Brain microvascular endothelial cell (primary cell): Measurements from ENCODE around the gene DYNLRB2.

Experiments used
- DNase-seq: peaks from one replicate; pipeline ENCODE4 v3.0.0-alpha.2; 2020
- H3K27ac ChIP-seq: fragments of 250-450 bp; sonication (Bioruptor Pico); 2 replicates; pipeline ENCODE4 v1.5.1; 2020; ENCODE audit warnings: mild to moderate bottlenecking, moderate library complexity
- H3K27me3 ChIP-seq: fragments of 250-450 bp; sonication (Bioruptor Pico); replicated peaks from 2 replicates; pipeline ENCODE4 v1.5.1; 2020; ENCODE audit warnings: mild to moderate bottlenecking
- H3K36me3 ChIP-seq: fragments of 250-450 bp; sonication (Bioruptor Pico); replicated peaks from 2 replicates; pipeline ENCODE4 v1.5.1; 2020; ENCODE audit warnings: mild to moderate bottlenecking
- H3K4me3 ChIP-seq: 2 replicates; pipeline ENCODE4 v1.5.1; 2011; ENCODE audit warnings: low read depth, mild to moderate bottlenecking, control low read depth, low read length, moderate library complexity
- in situ Hi-C: cut with HindIII; loops from 2 replicates; pipeline ENCODE4 v1.10.0; 2017; ENCODE audit warnings: low sequenced_read_pairs, low pct_ligation_motif_present
- TF ChIP-seq, protein P1 (sequence below): IDR thresholded peaks from 2 replicates; pipeline ENCODE4 v1.5.1; 2011; ENCODE audit warnings: low read depth, mild to moderate bottlenecking, moderate library complexity, low read length, control low read depth, inconsistent platforms; ENCODE audit errors: missing control alignments

DYNLRB2 gene

DNA sequence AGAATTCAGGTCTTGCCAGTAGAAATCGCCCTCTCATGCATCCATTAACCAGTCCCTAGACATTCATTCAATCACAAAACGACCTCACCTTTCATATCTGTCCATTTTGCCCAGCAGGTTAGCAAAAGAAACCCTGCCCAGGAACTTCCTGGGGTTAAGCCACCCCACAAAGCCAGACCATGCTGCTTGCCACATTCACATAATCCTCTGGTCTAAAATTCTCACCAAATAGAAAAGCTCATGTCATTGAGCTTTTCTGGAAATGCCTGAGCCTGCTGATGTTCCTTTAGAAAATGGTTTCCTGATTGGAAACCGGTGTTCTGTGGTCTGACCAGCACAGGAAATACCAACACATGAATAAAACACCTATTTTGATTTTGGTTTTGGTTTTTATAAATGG, 21.6 kb upstream of the DYNLRB2 start:
- no peaks in the 10 kb centered on the region for H3K27me3 ChIP-seq
- no peak for DNase-seq

GRCh38 chr16:80525420-80525819, 15.4 kb upstream of the DYNLRB2 start:
- H3K36me3 ChIP-seq = no peaks in the 10 kb centered on the region
- H3K27ac ChIP-seq = no peak overlapping the region
- H3K4me3 ChIP-seq = no peak overlapping the region
- TF ChIP-seq, protein P1, sequence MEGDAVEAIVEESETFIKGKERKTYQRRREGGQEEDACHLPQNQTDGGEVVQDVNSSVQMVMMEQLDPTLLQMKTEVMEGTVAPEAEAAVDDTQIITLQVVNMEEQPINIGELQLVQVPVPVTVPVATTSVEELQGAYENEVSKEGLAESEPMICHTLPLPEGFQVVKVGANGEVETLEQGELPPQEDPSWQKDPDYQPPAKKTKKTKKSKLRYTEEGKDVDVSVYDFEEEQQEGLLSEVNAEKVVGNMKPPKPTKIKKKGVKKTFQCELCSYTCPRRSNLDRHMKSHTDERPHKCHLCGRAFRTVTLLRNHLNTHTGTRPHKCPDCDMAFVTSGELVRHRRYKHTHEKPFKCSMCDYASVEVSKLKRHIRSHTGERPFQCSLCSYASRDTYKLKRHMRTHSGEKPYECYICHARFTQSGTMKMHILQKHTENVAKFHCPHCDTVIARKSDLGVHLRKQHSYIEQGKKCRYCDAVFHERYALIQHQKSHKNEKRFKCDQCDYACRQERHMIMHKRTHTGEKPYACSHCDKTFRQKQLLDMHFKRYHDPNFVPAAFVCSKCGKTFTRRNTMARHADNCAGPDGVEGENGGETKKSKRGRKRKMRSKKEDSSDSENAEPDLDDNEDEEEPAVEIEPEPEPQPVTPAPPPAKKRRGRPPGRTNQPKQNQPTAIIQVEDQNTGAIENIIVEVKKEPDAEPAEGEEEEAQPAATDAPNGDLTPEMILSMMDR = no peak
- no peak for DNase-seq
- in situ Hi-C loops = no loop called here
- no peaks in the 10 kb centered on the region for H3K27me3 ChIP-seq

More for the DNA sequence above, 21.6 kb upstream of the DYNLRB2 start:
- Histone ChIP-seq H3K27ac (no peak overlapping the region), H3K36me3 (no peaks in the 10 kb centered on the region), H3K4me3 (no peak overlapping the region)
- TF ChIP-seq, protein P1 = no peak
- in situ Hi-C loops = no loop called here

DNA sequence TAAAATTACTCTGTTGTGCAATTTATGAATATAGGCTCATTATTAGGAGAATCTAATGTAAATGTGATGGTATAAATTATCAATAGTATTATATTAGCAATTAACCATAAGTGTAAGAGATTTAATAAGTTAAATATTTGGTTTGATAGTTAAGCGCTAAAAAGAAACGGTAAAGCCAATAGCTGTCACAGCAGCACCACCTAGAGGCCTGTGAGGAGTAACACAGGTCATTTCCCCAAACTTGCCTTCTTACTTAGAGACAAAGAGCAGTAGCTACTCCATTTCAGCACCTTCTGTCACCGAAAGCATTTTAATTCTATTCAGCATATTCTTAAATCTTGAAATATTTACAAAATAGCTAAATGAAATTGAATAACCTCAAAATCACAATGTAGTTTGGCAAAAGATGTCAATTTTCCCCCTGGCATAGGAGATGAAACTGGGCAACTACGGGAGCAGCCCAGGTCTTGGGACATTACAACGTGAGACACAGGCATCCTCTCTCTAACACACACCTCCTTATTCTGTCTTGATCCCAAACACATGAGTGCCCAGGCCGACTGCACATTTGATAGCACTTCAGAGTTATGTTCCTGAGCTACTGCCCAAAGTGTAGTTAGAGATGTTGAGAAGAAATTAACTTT, 14.3 kb upstream of the DYNLRB2 start:
- TF ChIP-seq, protein P1 = peak; percentile 90
- H3K36me3 ChIP-seq = no peaks in the 10 kb centered on the region
- no peak overlapping the region for H3K4me3 ChIP-seq
- peak; percentile 33 for DNase-seq
- in situ Hi-C loops = no loop called here
- H3K27me3 ChIP-seq = no peaks in the 10 kb centered on the region
- no peak overlapping the region for H3K27ac ChIP-seq

DNA sequence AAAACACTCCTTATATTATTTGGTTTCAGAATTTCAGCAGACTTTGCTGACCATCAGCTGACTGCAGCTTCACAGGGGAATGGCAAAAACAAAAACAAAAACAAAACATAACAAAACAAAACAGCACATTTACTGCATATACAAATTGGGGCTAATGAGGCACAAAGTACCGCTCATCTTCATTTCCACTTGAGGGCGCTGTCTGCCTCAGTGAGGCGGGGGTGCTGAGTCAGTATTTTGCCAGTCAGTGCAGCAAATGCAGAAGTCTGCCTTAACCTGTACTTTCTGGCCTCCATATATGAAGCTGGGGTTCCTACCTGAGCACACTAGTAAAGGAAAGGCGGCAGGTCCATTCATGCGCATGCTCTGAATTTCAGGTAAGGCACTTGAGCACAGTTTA, 13.5 kb upstream of the DYNLRB2 start:
- TF ChIP-seq, protein P1 = peak; percentile 78
- Histone ChIP-seq H3K36me3 (no peaks in the 10 kb centered on the region), H3K4me3 (no peak overlapping the region), H3K27ac (no peak overlapping the region), H3K27me3 (no peaks in the 10 kb centered on the region)
- in situ Hi-C loops = no loop called here
- DNase-seq = peak; percentile 19

DNA sequence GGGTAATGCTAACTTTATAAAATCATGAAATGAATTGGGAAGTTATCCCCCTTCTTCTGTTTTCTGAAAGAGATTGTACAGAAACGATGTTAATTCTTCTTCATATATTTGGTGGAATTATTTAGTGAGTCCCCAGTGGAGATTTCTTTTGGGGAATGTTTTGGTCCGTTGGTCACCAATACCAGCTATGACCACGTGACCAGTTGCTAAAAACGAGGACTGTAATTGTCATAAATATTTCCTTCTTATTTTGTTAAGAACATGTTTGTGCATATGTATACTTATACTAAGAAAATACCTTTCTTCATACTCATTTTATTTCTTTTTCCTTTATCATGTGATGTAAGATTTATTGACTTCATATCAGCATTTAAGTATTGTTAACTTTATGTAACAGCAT, 10.3 kb upstream of the DYNLRB2 start:
- H3K27ac ChIP-seq = no peak overlapping the region
- no peak overlapping the region for H3K4me3 ChIP-seq
- in situ Hi-C loops = no loop called here
- no peaks in the 10 kb centered on the region for H3K36me3 ChIP-seq
- no peaks in the 10 kb centered on the region for H3K27me3 ChIP-seq
- TF ChIP-seq, protein P1 = no peak
- no peak for DNase-seq

GRCh38 chr16:80536238-80536637, 4.6 kb upstream of the DYNLRB2 start:
- in situ Hi-C loops = no loop called here

More at GRCh38 chr16:80536238-80536637, 4.6 kb upstream of the DYNLRB2 start:
- TF ChIP-seq, protein P1 = no peak
- Histone ChIP-seq H3K27me3 (no peaks in the 10 kb centered on the region), H3K36me3 (no peaks in the 10 kb centered on the region), H3K27ac (no peak overlapping the region), H3K4me3 (no peak overlapping the region)
- no peak for DNase-seq
